ENCODE data around the gene NLRC3. TPM values are rescaled to one million over a fixed set of nuclear protein-coding genes. Genes with fewer than 3 reads are reported as not detected.

NLRC3 gene
- polyA plus RNA-seq, 3 donors = 0.22 to 0.86 (median 0.26) TPM

DNA sequence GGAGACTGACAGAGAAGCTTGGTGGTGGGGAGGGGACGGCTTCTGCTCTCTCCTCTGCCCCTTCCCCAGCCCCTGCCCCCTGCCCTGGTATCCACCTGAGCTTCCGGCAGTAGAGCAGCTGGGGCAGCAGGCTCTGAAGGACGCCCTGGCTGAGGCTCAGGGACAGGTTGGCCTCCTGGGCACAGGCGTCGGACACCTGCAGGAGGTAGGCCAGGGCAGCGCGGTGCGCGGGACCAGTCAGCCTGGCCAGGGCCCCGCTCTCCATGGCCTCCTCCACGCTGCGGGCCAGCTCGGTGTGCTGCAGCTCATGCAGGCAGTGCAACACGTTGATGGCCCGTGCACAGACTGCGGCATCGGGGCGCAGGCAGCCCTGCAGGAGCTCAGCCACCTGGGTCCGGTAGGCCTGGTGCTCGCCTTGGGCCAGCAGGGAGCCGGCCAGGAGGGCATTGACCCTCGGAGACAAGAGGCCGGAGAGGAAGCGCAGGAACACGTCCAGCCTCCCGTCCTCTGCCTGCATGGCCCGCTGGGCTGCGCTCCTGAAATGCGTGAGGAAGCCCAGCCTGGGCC, 14.2 kb downstream of the NLRC3 start:
- no peak overlapping the region for H3K27ac ChIP-seq (ENCODE audit: low read depth, low read length)
- WGBS, 3 donors = 91 to 94% (median 93%) methylated on average over 23 to 29 of the region's 29 CpGs

- H3K27ac ChIP-seq (ENCODE audit: low read depth, low read length) = no peak overlapping the region
- WGBS, 3 donors = 91 to 94% (median 92%) methylated on average over 15 of the region's 15 CpGs
These were observed 15.6 kb downstream of the NLRC3 start for GRCh38 chr16:3561626-3562025.

DNA sequence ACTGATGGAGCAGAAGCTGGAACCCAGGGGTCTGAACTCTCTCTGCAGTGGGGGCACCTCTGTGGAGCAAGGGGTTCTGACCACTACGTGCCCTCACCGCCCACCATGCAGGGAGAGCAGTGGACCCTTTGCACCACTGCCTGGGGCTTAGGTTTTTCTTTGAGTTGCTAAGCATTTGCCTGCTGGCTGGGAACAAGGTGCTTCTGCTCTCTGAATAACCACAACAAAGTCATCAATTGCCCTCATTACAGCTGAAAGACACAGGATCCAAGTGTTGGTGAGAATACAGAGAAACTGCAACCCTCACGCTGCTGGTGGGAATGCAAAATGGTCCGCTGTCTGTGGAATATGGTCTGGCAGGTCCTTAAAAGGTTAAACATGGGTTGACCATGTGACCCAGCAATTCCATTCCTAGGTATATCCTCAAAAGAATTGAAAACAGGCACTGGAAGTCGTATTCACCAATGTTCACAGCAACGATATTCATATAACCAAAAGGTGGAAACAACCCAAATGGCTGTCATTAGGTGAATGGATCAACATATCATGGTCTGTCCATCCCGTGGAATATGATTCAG, 22.8 kb downstream of the NLRC3 start:
- H3K27ac ChIP-seq (ENCODE audit: low read depth, low read length) = no peak overlapping the region
- WGBS, 3 donors = 94 to 96% (median 95%) methylated on average over 7 of the region's 7 CpGs

DNA sequence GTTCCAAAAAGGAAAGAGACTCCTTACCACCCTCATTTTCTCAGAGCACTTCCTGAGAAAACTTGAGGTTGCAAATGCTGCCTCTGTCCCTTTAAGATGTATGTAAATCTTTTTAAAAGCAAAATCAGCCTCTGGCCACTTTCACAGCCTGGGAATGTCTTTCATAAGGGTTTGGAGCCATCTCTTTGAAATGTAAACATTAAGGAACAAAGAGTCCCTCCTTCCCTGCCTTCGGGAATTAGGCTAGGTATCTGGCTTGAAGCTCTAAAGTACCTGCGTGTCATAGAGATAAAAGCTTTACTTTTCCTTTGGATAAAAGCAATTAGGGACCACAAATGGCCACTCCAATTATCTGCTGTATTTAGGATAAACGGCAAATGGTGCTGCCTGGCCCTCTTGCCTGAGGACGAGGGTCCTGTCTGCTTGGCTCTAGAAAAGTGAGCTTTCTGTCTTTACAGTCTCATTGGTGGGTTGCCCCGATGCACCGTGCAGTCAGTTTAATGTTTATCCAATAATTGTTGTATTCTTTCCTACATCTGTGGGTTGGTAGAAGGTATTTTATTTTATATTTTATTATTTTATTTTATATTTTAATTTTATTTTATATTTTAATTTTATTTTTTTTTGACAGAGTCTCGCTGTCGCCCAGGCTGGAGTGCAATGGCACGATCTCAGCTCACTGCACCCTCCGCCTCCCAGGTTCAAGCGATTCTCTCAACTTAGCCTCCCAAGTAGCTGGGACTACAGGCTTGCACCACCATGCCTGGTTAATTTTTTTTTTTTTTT, 23.9 kb downstream of the NLRC3 start:
- WGBS, 3 donors = 79 to 82% (median 80%) methylated on average over 11 of the region's 11 CpGs
- H3K27ac ChIP-seq (ENCODE audit: low read depth, low read length) = no peak overlapping the region

DNA sequence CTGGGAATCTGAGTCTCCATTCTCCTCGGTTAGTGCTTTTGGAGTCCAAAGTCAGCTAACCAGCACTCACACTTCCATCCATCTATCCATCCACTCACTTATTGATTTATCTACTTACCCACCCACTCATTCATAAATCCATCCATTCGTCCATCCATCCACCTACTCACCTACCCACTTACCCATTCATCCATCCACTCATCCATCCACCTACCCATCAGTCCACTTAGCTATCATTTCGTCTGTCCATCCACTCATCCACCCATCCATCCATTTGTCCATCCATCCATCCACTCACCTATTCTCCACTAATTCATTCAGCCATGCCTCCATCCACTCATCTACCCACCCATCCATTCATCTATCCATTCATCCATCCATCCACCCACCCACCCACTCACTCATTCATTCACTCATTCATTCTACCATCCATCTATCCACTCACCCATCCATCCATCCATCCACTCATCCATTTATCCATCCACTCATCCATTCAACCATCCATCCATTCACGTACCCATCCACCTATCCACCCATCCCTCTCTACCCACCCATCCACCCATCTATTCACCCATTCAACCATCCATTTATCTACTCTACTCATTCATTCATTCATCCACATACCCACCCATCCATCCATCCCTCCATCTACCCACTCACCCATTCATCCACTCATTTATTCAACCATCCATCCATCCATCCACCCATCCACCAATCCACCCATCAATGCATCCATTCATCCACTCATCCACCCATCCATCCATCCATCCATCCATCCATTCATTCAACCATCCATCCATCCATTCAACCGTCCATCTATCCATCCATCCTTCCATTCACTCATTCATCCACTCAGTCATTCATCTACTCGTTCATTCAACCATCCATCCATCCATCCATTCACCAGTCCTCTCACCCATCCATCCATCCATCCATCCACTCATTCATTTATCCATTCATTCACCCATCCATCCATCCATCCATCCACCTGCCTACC, 26.1 kb downstream of the NLRC3 start:
- WGBS, 3 donors = 87 to 95% (median 94%) methylated on average over 6 of the region's 6 CpGs
- H3K27ac ChIP-seq (ENCODE audit: low read depth, low read length) = no peak overlapping the region

DNA sequence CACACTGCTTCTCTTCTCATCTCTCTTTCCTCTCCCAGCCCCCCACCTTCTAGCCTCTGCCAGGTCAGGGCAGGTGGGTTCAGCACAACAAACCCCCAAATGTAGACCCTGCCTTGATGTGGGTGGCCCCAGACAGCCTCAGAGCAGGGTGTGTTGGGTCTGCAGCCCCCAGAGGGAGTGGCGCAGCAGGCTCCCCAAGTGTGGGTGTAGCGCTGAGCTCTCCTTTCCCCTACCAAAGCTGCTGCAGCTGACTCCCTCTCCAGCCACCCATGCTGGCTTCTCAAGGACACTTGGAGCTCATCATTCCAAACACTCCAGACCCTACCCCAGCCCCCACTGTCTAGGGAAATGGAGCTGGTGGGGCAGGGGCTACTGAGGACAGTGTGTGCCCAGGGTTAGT, 27.3 kb downstream of the NLRC3 start:
- no peak overlapping the region for H3K27ac ChIP-seq (ENCODE audit: low read depth, low read length)
- 93 to 100% (median 100%) methylated on average over 2 of the region's 2 CpGs for WGBS, 3 donors

DNA sequence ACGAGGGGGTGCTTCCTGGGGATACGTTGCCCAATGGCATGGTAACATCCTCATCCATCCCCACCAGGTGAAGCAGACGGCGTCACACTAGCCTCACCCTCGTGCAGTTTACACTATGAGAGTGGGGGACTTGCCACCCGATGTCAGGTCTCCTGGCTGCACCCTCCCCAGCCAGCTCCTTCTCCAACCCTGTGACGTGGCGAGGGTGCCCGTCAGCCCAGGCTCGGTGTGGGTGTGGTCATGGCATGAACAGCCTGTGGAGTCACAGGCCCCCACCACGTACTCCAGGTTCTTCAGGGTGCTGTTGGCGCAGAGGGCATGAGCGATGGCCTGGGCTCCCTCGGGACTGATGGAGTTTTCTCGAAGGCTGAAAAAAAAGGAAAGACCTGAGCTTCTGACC, 28.3 kb downstream of the NLRC3 start:
- WGBS, 3 donors = 86 to 88% (median 87%) methylated on average over 15 of the region's 15 CpGs

GRCh38 chr16:3548445-3548844, 28.8 kb downstream of the NLRC3 start:
- no peak overlapping the region for H3K27ac ChIP-seq (ENCODE audit: low read depth, low read length)
- WGBS, 3 donors = 85 to 87% (median 86%) methylated on average over 10 of the region's 10 CpGs

More for the DNA sequence above, 28.3 kb downstream of the NLRC3 start:
- no peak overlapping the region for H3K27ac ChIP-seq (ENCODE audit: low read depth, low read length)

DNA sequence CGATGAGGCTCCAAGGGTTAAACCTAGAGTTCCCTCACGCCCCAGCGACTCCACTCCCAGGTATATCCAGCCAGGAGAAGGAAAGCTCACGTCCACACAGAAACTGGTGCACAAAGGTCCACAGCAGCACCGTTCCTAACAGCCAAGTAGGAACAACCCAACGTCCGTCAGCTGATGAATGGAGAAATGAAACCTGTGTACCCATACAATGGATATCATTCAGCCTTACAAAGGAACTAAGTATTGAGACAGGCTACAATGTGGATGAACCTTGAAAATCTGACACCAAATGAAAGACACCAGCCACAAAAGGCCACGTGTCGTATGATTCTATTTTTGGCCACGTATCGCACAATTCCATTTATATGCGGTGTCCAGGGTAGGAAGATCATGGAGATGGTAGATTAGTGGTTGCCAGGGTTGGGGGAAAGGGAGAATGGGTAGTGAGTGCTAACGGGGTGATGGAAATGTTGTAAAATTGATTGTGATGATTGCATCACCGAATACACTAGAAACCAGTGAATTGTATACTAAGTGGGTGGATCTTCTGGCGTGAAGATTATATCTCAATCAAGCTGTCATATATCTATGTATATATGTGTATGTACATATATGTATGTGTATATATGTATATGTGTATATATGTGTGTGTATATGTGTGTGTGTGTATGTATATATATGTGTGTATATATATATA, 30.1 kb downstream of the NLRC3 start:
- H3K27ac ChIP-seq (ENCODE audit: low read depth, low read length) = no peak overlapping the region
- WGBS, 3 donors = 88 to 89% (median 89%) methylated on average over 15 of the region's 15 CpGs

DNA sequence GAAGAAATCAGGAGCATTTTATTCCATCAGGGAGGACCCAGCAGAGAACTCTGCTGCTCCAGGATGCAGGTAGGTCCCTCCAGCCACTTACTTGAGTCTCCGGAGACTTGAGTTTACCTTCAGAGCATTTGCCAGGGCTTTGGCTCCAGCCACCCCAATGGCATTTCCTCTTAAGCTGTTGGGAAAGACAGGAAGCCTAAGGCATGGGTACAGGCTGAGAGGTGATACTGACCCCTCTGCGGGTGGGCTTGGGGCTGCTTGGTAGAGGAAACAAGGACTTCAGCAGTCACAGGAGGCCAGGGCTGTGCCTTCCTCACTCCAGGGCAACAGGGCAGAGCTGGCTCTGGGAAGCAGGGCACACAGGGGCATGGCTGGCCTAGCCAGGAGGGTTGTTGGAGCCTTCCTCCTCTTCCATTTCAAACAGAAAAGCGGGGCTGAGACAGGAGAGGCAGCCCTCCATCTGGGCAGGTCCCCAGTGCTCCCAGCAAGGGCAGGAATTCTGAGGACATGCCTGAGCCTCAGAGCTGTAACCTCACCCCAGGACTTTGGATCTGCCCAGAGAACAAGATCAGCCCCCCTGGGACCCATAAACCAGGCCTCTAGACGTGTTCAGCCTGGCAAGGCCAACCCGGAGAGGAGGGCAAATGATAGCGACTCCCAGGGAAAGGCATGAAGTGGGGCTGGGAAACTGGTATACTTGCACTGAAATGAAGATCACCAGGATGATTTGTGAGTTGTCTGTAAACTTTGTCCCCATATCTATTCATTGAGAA, 34.4 kb downstream of the NLRC3 start:
- WGBS, 3 donors = 75 to 83% (median 82%) methylated on average over 6 of the region's 6 CpGs
- no peak overlapping the region for H3K27ac ChIP-seq (ENCODE audit: low read depth, low read length)

DNA sequence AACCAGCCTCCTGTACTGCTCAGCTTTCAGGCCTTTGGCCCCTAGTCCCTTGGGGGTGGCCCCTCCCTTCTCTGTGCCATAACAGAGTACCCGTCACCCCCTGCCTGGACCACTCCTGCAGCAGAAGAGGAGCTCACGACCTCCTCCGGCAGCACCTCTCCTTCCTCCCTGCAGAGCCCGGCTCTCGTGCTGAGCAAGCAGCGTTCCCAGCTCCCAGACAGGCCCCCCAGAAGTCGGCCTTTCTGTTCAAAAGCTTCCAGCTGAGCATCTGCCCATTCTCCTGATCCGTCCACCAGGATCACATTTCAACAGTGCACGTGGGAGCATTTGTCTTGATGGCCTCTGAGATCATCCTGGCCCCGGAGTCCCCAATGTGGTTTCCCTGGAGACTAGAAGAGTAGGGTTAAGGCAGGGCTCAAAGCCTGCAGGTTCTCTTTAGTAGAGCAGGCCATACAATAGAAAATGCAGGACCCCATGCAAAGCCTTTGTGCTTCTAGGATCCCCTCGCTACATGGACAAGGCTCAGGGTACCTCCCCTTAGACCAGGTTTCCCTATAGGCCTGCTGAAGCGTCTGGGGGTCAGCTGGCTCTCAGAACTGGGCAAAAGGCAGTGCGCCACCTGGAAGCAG, 35.6 kb downstream of the NLRC3 start:
- WGBS, 3 donors = 83 to 90% (median 87%) methylated on average over 13 of the region's 13 CpGs
- H3K27ac ChIP-seq (ENCODE audit: low read depth, low read length) = no peak overlapping the region

- H3K27ac ChIP-seq (ENCODE audit: low read depth, low read length) = no peak overlapping the region
- 76 to 89% (median 86%) methylated on average over 4 of the region's 4 CpGs for WGBS, 3 donors
These were observed 39.0 kb downstream of the NLRC3 start for GRCh38 chr16:3538222-3538621.

DNA sequence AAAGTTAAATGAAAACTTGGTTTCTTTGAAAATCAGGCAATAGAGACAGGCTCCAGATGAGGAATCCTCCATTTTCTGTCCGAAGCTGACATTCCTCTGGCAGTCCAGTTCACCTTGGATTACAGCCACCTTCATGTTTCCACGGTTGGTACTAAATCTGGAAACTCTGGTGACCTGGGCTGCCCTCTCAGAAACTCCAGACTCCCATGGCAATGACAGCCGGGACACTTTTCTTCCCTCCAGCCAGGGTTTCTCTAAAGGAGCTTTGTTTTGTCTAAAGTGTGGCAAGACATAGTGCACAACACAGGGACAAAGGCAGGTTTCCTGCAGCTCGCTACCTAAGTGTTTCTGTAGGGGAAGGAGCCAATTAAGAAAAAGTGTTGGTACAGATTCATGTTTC, 40.4 kb downstream of the NLRC3 start:
- WGBS, 3 donors = 47 to 74% (median 72%) methylated on average over 4 of the region's 4 CpGs
- H3K27ac ChIP-seq (ENCODE audit: low read depth, low read length) = no peak overlapping the region

DNA sequence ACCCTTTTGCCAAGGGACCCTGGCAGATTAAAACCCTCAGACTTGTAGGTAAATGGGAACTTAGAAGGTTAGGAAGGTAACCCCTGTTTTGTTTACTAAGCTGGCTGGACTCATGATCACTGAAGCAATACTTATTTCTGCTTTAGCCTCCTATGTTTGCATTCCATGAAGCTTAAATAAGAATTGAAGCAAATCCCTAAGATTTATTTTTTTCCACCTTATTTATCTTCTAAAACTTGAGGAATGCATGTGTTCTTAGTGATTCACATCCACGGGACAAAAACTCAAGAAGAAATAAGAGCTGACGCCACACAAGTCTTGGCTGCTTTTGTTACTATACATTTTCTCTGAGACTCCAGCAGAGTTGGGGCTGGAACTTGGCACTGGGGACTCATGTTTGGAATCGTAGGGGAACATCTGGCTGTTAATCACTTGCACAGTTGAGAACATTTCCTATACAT, 40.9 kb downstream of the NLRC3 start:
- WGBS, 3 donors = 72 to 77% (median 75%) methylated on average over 3 of the region's 3 CpGs
- H3K27ac ChIP-seq (ENCODE audit: low read depth, low read length) = no peak overlapping the region

DNA sequence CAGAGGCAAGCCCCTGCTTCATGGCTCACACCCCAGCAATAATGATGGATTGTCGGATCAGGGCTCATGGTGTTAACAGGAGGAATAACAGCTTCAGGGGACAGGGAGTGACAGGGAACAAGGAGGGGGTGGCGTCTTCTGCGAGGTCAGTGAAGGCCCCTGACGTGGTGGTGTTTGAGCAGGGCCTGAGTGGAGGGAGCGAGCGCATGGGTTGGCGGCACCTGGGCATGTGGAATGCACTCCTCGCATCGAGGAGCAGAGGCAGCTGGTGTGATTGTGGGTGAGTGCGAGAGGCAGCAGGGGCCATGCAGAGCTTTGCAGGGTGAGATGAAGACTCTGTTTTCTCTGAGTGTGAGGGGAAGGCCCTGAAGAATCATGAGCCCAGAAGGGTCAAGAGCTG, 43.1 kb downstream of the NLRC3 start:
- WGBS, 3 donors = 94 to 96% (median 95%) methylated on average over 10 of the region's 10 CpGs

GRCh38 chr16:3532741-3533140, 44.5 kb downstream of the NLRC3 start:
- H3K27ac ChIP-seq (ENCODE audit: low read depth, low read length) = no peak overlapping the region
- 90 to 96% (median 91%) methylated on average over 12 of the region's 12 CpGs for WGBS, 3 donors

More for the DNA sequence above, 43.1 kb downstream of the NLRC3 start:
- no peak overlapping the region for H3K27ac ChIP-seq (ENCODE audit: low read depth, low read length)

- H3K27ac ChIP-seq (ENCODE audit: low read depth, low read length) = no peak overlapping the region
- WGBS, 3 donors = 96 to 97% (median 96%) methylated on average over 12 of the region's 12 CpGs
These were observed 46.8 kb downstream of the NLRC3 start for GRCh38 chr16:3530371-3530914.
